GM12878 (cell line): ENCODE data around the gene RGS14. TPM values are rescaled to one million over a fixed set of nuclear protein-coding genes. Genes with fewer than 3 reads are reported as not detected.

Source experiments
- ATAC-seq: fragments of 200-7000 bp; cut with Tn5 transposase; 3 replicates; pipeline ENCODE4 v1.9.1; 2020; ENCODE audit warnings: mild to moderate bottlenecking, moderate library complexity
- BruUV-seq: library from RNA; stranded (reverse); fragments of 400-500 nt; replicated peaks from 2 replicates; lab custom pipeline; 2021; lab: Mats Ljungman, UMichigan
- CTCF ChIA-PET: fragments of 300-600 bp; sonication (Branson Sonifier 250); formaldehyde crosslinking; extraction: SDS; loops from one replicate; lab custom pipeline; 2021; ENCODE audit warnings: inconsistent platforms; lab: Yijun Ruan, JAX
- POLR2A ChIA-PET: fragments of 350-600 bp; formaldehyde crosslinking; extraction: SDS; loops from one replicate; lab custom pipeline; 2021; ENCODE audit warnings: inconsistent platforms; lab: Charles Lee
- RAD21 ChIA-PET: fragments of 300-600 bp; sonication (Branson Sonifier 250); formaldehyde crosslinking; loops from one replicate; lab custom pipeline; 2023; ENCODE audit warnings: antibody characterized with exemption; ENCODE audit not compliant: unreplicated experiment; lab: Charles Lee
- SMC1A ChIA-PET: fragments of 300-600 bp; sonication (Branson Sonifier 250); formaldehyde crosslinking; loops from one replicate; lab custom pipeline; 2023; ENCODE audit not compliant: unreplicated experiment, uncharacterized antibody; lab: Charles Lee
- DNase-seq: peaks from one replicate; pipeline ENCODE4 v3.0.0-alpha.2; 2011; ENCODE audit warnings: low read depth, low spot score
- FAIRE-seq: peaks from 3 replicates; lab custom pipeline; 2011; peaks lifted over from hg19 to GRCh38; lab: Jason Lieb, UNC
- H2AFZ ChIP-seq: 2 replicates; pipeline ENCODE4 v1.6.0; 2011; ENCODE audit warnings: low read depth, low read length, control low read depth; ENCODE audit not compliant: control insufficient read depth
- H3K27ac ChIP-seq: 2 replicates; pipeline ENCODE4 v1.5.1; 2011; ENCODE audit warnings: control low read depth; ENCODE audit not compliant: control insufficient read depth, insufficient read depth
- H3K27me3 ChIP-seq, 2 experiments: replicated peaks in 1 of 2; 2 replicates each; pipeline versions ENCODE4 v1.6.0 to v1.6.1; 2011; ENCODE audit warnings: low read length in 1 of 2; ENCODE audit not compliant: control insufficient read depth in 2 of 2, insufficient read depth in 2 of 2
- H3K36me3 ChIP-seq, 2 experiments: 2 replicates each; pipeline ENCODE4 v1.5.1; 2011; ENCODE audit warnings: low read length in 1 of 2; ENCODE audit not compliant: control insufficient read depth in 2 of 2, insufficient read depth in 2 of 2
- H3K4me1 ChIP-seq: 2 replicates; pipeline ENCODE4 v1.6.1; 2011; ENCODE audit warnings: mild to moderate bottlenecking, low read length, moderate library complexity, mixed read lengths; ENCODE audit not compliant: control insufficient read depth, insufficient read depth
- H3K4me2 ChIP-seq: 2 replicates; pipeline ENCODE4 v1.6.0; 2011; ENCODE audit warnings: control low read depth; ENCODE audit not compliant: control insufficient read depth, insufficient read depth
- H3K4me3 ChIP-seq: fragments of 200-600 bp; sonication (generic); 2 replicates; pipeline ENCODE4 v1.5.1; 2016
- H3K79me2 ChIP-seq: 2 replicates; pipeline ENCODE4 v1.6.0; 2011; ENCODE audit warnings: low read length; ENCODE audit not compliant: control insufficient read depth, insufficient read depth
- H3K9ac ChIP-seq: 2 replicates; pipeline ENCODE4 v1.8.0; 2011; ENCODE audit warnings: low read length, control low read depth, mixed read lengths; ENCODE audit not compliant: control insufficient read depth, insufficient read depth
- H3K9me3 ChIP-seq: replicated peaks from 3 replicates; pipeline ENCODE4 v1.5.1; 2011; ENCODE audit warnings: mild to moderate bottlenecking, low read length; ENCODE audit not compliant: control insufficient read depth, insufficient read depth
- H4K20me1 ChIP-seq: 2 replicates; pipeline ENCODE4 v1.6.0; 2011; ENCODE audit not compliant: control insufficient read depth, insufficient read depth
- BCL11A ChIP-seq: IDR thresholded peaks from 2 replicates; pipeline ENCODE4 v1.6.1; 2011; ENCODE audit warnings: low read depth, low read length
- EP300 ChIP-seq, 2 experiments: fragments of 150-350 bp in 1 of 2; IDR thresholded peaks; 2 replicates each; pipeline ENCODE4 v1.6.1; 2011 to 2012; ENCODE audit warnings: low read depth in 2 of 2, low read length in 2 of 2, borderline replicate concordance in 1 of 2, improper control_type of control experiment in 1 of 2, inconsistent platforms in 1 of 2; ENCODE audit not compliant: control insufficient read depth in 1 of 2
- FOS ChIP-seq: IDR thresholded peaks from 3 replicates; pipeline ENCODE4 v1.6.1; 2011; ENCODE audit warnings: borderline replicate concordance; ENCODE audit not compliant: insufficient read length; ENCODE audit errors: extremely low read depth
- GATAD2B ChIP-seq: fragments of 450-650 bp; conservative IDR thresholded peaks from 2 replicates; pipeline ENCODE4 v1.6.1; 2017; ENCODE audit warnings: low read depth, mild to moderate bottlenecking, moderate library complexity
- HCFC1 ChIP-seq: fragments of 150-350 bp; IDR thresholded peaks from 2 replicates; pipeline ENCODE4 v1.6.1; 2014; ENCODE audit warnings: low read length
- IRF4 ChIP-seq: IDR thresholded peaks from 2 replicates; pipeline ENCODE4 v1.6.1; 2011; ENCODE audit warnings: low read depth, low read length
- LARP7 ChIP-seq: fragments of 450-650 bp; IDR thresholded peaks from 2 replicates; pipeline ENCODE4 v1.6.1; 2017; ENCODE audit warnings: mild to moderate bottlenecking
- MAX ChIP-seq: IDR thresholded peaks from 2 replicates; pipeline ENCODE4 v1.6.1; 2012; ENCODE audit warnings: low read depth, low read length, improper control_type of control experiment
- MTA3 ChIP-seq: IDR thresholded peaks from 2 replicates; pipeline ENCODE4 v1.6.1; 2012; ENCODE audit warnings: low read length, inconsistent platforms, borderline replicate concordance
- SP1 ChIP-seq: IDR thresholded peaks from one replicate; pipeline ENCODE4 v1.6.1; 2011; ENCODE audit warnings: low read depth, low read length
- WRNIP1 ChIP-seq: IDR thresholded peaks from 2 replicates; pipeline ENCODE4 v1.6.1; 2011; ENCODE audit warnings: low read depth, low read length, improper control_type of control experiment, borderline replicate concordance
- WGBS: methylation state at CpG from one replicate; pipeline ENCODE4 v1.1.6; 2016; ENCODE audit warnings: low lambda C conversion rate; ENCODE audit not compliant: insufficient replicate concordance, insufficient coverage; ENCODE audit errors: missing lambda C conversion rate; 5-methylcytosine and 5-hydroxymethylcytosine counted together
- in situ Hi-C: fragments of 300-500 bp; cut with MboI; formaldehyde crosslinking; loops from 9 replicates; pipeline ENCODE4 v1.14.3; 2018; ENCODE audit warnings: mixed read lengths
- intact Hi-C: fragments of 100-400 bp; cut with micrococcal nuclease; formaldehyde crosslinking; loops from one replicate; pipeline ENCODE4 v1.14.2; 2022; ENCODE audit not compliant: unreplicated experiment
- polyA plus RNA-seq, 11 experiments: library from polyadenylated mRNA; depleted of rRNA in 4 of 11; unstranded in 6 of 11; stranded (reverse) in 5 of 11; fragments of >200 nt; fragmentation: Nextera tagmentation in 4 of 11; fragmentation: Illumina TruSeq in 1 of 11; extraction: Ambion mirVana in 4 of 11; extraction: Trizol in 1 of 11; gene quantifications; 1 replicate in 1 of 11; 2 replicates in 10 of 11; pipeline versions ENCODE4 v1.2.1 to v1.2.3, GENCODE V29; 2011 to 2016; ENCODE audit warnings: inconsistent platforms in 2 of 11, missing spikeins in 2 of 11, low read depth in 1 of 11
- total RNA-seq, 4 experiments: library from RNA; depleted of rRNA in 3 of 4; stranded (reverse); fragments of >200 nt in 3 of 4; fragmentation: Illumina TruSeq in 1 of 4; extraction: Trizol in 1 of 4; gene quantifications; 2 replicates each; pipeline versions ENCODE4 v1.2.1 to v1.2.3, GENCODE V29; 2013 to 2021

The RGS14 gene
- total and polyA plus RNA-seq, 10 of the 15 experiments (the other 5 are each of a cell fraction or from before 2014, with no cell fraction given) = 0.19 to 88.7 (median 54.8) TPM

DNA sequence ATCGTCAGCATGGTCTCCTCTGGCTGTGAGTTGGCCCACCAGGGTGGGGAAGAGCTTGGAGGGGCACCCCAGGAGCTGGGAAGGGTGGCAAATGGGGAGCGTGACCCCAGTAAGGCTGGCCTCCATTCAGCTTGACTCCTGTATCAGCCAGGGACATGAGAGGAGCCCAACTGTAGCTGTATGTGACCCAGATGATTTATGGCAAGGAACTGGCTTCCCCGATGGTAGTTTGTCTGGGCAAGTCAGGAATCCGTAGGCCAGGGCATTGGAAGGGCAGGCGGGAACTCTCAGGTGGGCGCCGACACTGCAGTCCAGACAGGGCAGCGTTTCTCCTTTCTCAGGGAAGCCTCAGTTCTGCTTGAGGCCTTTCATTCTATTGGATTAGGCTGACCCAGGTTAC lies 28.8 kb downstream of the RGS14 start:
- no peak overlapping the region for H2AFZ ChIP-seq
- no peak overlapping the region for H3K4me2 ChIP-seq
- no peak overlapping the region for H3K9ac ChIP-seq
- H3K79me2 ChIP-seq = no peaks in the 10 kb centered on the region
- ATAC-seq = no peak
- H3K27me3 ChIP-seq = no peaks in the 10 kb centered on the region
- H3K9me3 ChIP-seq = no peaks in the 10 kb centered on the region
- H4K20me1 ChIP-seq = no peaks in the 10 kb centered on the region
- no peaks in the 10 kb centered on the region for H3K36me3 ChIP-seq
- RAD21 ChIA-PET = interaction anchor here (0.9 kb wide), 1 partner anchor 16 kb away, joined by 3 read pairs; no protein-coding TSS in a partner anchor
- H3K4me1 ChIP-seq = peaks cover 26% of the 10 kb centered on the region
- CTCF ChIA-PET = interaction anchor here (0.6 to 1.4 kb wide), 5 partner anchors 15 to 252 kb away, joined by 3 read pairs; no protein-coding TSS in a partner anchor
- no peak for TF ChIP-seq GATAD2B
- no peak for TF ChIP-seq FOS
- no peak for TF ChIP-seq SP1
- TF ChIP-seq MAX = no peak
- TF ChIP-seq BCL11A = no peak
- TF ChIP-seq EP300 (IDR thresholded peaks at IDR 0.05; ENCODE audit: borderline replicate concordance in 1 of 2, control insufficient read depth in 1 of 2, low read depth in 2 of 2, low read length in 2 of 2) = no peak
- no peak for TF ChIP-seq LARP7
- TF ChIP-seq WRNIP1 = no peak
- TF ChIP-seq MTA3 = no peak
- no peak for TF ChIP-seq HCFC1
- no peak for TF ChIP-seq IRF4
- POLR2A ChIA-PET = interaction anchor here (0.8 to 1.1 kb wide), 2 partner anchors 24 to 65 kb away, joined by 3 read pairs; no protein-coding TSS in a partner anchor
- FAIRE-seq = no peak
- intact Hi-C loops = no loop called here
- WGBS = 74% methylated on average over 8 of the region's 8 CpGs
- BruUV-seq = no TSS peak
- in situ Hi-C loops = loop anchor here (25.0 kb wide), 1 partner anchor 1349 kb away; no protein-coding TSS in a partner anchor
- SMC1A ChIA-PET = no interaction called here
- H3K27ac ChIP-seq = no peak overlapping the region
- DNase-seq = no peak
- H3K4me3 ChIP-seq = no peak overlapping the region
